ENCODE data around the gene ZBTB40.

Gene ZBTB40

GRCh38 chr1:22509815-22510214 is 58.2 kb downstream of the ZBTB40 start:
- DNase-seq: no peak

- no peak for DNase-seq
Observed at GRCh38 chr1:22512873-22513272, 61.2 kb downstream of the ZBTB40 start.

- no peak for DNase-seq
Observed at GRCh38 chr1:22516906-22517571, 65.4 kb downstream of the ZBTB40 start.

- DNase-seq: no peak
Observed at GRCh38 chr1:22517956-22518355, 66.3 kb downstream of the ZBTB40 start.

DNA sequence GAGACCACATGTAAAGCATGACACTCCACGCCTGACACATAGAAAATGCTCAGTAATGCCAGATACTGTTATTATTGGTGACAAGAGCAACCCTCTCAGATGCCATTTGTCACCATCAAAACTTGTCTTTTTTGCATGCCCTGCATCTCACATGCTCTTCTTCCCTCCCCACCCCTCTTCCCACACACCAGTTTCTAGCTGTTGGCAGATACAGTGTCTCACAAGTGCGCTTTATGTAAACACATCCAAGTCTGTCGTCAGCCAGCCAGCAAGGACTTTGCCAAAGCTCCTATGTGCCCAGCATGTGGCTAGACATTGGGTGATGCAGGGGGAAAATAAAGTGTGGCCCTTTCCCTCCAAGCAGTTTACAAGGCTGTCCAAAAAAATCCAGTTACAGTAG is 66.7 kb downstream of the ZBTB40 start:
- DNase-seq: no peak

DNA sequence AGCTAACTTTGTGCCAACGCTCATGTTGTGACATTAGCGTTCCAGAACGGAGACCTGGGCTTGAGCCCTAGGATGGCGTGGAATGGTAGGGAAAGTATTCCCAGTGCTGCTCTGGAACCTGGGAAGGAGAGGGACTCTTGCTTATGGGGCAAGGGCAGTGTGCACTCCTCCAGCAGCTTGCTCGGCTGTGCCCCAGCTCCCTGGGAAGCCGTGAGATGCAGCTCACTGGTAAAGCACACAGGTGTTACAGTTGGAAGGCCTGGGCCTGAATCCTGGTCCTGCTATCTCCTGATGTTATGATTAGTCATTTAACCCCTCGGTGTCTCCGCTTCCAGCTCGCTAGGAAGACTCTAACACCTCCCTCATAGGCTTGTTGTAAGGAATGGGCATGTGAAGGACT is 69.2 kb downstream of the ZBTB40 start:
- no peak for DNase-seq

GRCh38 chr1:22521692-22522091 is 70.0 kb downstream of the ZBTB40 start:
- DNase-seq: no peak

DNA sequence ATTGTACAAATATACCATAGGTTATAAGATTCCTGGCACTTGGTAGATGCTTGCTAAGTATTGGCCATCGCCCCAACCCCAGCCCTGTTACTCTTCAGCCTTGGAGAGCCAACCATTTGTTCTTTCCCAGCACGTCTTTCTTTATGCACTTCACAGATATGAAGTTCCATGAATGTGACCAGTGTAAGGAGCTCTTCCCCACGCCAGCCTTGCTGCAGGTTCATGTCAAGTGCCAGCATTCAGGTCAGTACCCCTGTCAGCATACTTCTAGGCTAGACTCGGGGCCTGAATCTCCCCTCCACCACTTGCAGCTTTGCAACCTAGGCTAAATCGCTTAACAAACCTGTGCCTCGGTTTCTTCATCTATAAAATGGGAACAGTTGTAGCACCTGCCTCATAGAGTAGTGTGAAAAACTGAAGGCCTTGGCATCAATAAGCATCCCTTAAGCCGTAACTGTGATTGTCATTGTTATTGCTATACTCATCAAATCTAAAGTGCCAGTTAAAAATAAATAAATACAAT is 70.6 kb downstream of the ZBTB40 start:
- no peak for DNase-seq

DNA sequence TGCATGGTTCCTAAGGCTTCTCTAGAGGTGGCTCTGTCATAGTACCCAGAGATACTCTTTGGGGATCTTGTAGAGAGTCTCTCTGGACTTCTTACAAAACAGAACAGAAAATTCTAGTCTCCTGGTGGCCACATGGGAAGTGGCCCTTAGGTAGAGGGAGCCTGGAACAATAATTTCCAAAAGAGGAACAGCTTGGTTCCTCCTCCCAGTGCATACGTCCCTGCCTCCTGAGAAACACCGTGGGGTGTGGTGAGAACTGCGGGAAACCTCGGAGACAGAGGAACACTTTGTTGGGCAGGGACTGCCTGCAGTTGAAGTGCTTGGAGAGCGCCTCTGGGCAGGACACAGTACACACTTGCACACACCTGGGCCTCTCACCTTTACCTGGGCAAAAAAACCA is 72.8 kb downstream of the ZBTB40 start:
- DNase-seq: peak; percentile 2 to 24

DNA sequence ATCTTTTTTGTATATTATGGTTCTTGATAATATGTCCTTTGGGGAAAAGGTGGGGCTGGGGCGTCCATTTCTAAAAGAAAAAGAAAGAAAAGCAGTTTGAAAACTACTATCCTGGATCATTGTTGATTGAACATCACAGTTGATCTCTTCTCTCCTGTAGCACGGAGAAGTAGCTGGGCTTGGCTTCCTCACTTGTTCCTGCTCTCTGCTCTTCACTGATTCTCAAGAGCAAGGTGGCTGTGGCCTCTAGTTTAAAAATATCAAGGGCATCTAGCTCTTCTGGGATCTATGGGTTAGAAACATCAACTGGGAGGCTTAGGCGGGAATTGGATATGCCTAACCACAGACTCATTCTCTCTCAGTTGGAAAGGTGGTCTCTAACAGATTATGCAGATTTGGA is 73.6 kb downstream of the ZBTB40 start:
- no peak for DNase-seq

- no peak for DNase-seq
Observed at GRCh38 chr1:22525646-22526045, 74.0 kb downstream of the ZBTB40 start.

- DNase-seq: no peak
Observed at GRCh38 chr1:22526098-22526497, 74.4 kb downstream of the ZBTB40 start.

GRCh38 chr1:22526677-22527076 is 75.0 kb downstream of the ZBTB40 start:
- no peak for DNase-seq

- DNase-seq: no peak
Observed at GRCh38 chr1:22527122-22527521, 75.5 kb downstream of the ZBTB40 start.

DNA sequence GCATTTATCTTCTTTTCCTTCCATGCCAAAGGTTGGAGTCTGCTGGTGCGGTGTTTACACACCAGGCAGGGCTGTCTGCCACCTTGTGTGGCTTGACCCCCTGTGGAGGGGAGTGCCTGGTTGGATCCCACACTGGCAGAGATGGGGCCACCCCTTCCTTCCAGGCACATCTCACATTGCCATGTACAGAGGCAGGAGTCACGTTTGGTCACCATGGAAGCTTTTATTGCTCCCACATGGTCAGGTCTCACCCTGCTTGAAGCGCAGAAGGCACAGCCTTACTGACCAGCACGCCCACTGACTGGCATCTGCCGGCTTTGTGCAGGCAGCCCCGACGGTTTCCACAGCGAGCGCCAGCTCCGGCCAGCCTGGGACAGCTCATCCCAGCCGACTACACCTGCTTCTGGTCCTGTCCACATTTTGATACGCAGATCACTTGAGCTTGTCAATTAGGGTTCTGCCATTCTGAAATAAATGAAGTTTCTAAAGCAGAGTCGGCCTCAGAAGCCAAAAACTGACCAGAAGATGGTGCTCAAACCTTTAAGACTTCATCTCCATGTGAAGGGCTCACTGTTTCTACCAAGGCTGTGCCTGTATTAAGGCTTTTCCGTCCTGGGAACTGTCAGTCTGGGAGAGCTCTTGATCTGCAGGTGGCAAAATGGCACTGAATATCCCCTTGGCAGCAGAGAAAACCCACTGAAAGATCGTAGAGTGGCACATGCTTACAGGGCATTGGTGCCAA is 76.1 kb downstream of the ZBTB40 start:
- peak in 1 of 2 donors; percentile 7 for DNase-seq

GRCh38 chr1:22528451-22528850 is 76.8 kb downstream of the ZBTB40 start:
- no peak for DNase-seq

DNA sequence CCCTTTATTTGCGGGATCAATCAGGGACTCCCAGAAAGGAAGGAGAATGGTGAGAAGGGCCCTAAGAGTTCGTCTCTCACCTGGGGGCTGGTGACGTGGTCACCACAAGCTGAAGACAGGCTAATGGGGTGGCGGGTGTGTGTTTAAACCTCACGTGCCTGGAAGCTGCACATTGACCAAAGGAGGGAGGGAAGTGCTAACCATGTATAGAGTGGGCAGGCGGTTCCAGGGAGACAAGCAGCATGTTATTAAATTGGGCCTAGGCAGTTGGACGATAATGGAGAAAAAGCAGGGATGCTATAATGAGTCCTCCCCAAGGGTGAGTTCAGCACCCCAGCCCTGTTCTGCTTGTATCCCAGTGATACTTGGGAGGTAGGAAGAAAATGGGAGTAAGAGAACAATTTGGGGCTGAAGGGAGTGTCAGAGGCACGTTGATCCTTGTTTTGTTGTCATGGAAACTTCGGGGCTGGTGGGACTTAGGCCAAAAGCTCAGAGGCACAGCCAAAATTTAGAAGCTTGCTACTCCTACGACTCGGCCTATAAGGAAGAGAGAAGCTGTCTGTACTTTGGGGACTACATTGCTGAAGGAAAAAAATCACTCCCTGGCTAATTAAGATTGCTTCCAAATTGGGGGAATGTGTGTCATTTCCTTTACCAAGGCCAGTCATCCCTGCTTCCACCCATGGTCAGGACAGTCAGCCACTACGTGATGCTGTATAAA is 78.4 kb downstream of the ZBTB40 start:
- DNase-seq: no peak

- no peak for DNase-seq
Observed at GRCh38 chr1:22530715-22531114, 79.1 kb downstream of the ZBTB40 start.

DNA sequence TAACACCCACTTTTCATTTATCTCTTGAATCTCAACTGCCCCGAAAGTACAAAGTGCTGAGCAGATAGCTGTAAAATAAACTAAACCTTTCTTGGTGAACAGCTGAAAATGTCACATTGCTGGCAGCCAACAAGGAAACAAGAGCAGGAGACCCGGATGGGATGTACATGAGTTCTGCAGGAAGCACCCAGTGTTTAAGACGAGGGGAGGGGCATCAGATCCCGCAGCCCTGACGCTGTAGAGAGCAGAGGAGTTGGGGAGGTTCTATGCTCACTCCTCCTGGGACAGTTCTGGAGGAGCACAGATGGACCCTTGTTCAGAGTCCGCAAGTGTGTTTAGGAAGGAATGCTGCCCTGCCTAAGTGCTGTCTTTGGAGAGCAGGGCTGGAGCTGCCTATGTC is 79.6 kb downstream of the ZBTB40 start:
- no peak for DNase-seq

DNA sequence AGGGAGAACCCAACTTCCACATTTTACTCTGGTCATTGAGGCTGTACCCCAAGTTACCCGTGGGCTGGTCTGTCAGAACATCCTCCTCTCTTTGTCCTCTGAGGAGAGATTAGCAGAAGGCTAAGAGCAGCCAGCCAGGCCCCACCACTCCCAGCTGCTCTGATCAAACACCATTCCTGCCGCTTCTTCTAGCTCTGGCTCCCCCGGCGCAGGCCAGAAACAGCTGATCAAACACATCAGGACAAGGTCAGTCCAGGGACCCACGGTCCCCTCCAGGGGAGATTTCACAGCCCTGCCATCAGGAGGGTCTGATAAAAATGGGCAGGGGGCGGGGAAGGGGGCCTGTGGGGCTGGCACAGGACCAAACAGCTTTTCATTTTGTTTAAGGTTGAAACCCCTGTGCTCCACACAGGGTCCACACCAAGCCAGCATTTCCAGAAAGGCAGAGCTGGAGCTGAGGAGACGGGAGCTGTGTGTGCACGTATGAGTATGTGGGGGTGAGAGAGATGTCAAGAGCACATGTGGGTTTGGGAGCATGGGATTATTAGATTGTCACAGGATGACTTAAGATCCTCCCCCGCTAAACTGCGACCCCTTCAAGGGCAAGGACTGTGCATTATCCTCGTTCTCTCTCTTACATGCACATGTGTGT is 81.7 kb downstream of the ZBTB40 start:
- DNase-seq: no peak

GRCh38 chr1:22534951-22535350 is 83.3 kb downstream of the ZBTB40 start:
- no peak for DNase-seq

DNA sequence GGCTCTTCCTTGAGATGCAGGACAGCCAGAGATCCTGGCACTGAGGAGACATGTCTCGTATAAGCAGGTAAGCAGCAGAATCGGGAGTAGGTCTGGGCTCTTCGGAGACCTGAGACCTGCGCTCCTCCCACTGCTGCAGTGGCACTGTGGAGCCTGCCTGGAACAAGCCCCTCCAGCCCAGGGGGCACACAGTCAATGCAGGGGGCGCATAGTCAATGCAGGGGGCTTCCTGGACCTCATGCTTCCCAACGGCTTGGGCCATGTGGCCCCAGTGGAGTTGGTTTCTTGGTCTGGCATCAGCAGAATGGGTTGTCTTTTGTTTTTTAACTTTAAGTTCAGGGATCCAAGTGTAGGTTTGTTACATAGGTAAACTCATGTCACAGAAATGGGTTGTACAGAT is 83.7 kb downstream of the ZBTB40 start:
- no peak for DNase-seq

- DNase-seq: no peak
Observed at GRCh38 chr1:22536506-22536905, 84.9 kb downstream of the ZBTB40 start.

Measured in inflammatory macrophage treated with lipopolysaccharide for 1 hour (primary cell).